Measurements from ENCODE around the gene PEX5L.
"Not testable (repeated sequence)": the region's sequence is repeated elsewhere in the genome, so short reads cannot be mapped to it uniquely, and the experiment has no call there.

The PEX5L gene

GRCh38 chr3:179796421-179796820, 240.3 kb downstream of the PEX5L start:
- no peak for DNase-seq (ENCODE audit: insufficient read length)
- FAIRE-seq, result no peak
- TF ChIP-seq POLR2A (IDR thresholded peaks at IDR 0.05; ENCODE audit: low read depth, low read length) (no peak), POLR2AphosphoS5 (IDR thresholded peaks at IDR 0.05; ENCODE audit: low read depth, low read length) (no peak), TAF1 (IDR thresholded peaks at IDR 0.05; ENCODE audit: borderline replicate concordance, low read depth, low read length) (no peak)

GRCh38 chr3:179794355-179794754, 242.4 kb downstream of the PEX5L start:
- no peak for DNase-seq (ENCODE audit: insufficient read length)
- no peak for FAIRE-seq
- TF ChIP-seq TAF1 (IDR thresholded peaks at IDR 0.05; ENCODE audit: borderline replicate concordance, low read depth, low read length), result no peak
- no peak for TF ChIP-seq POLR2AphosphoS5 (IDR thresholded peaks at IDR 0.05; ENCODE audit: low read depth, low read length)
- TF ChIP-seq POLR2A (IDR thresholded peaks at IDR 0.05; ENCODE audit: low read depth, low read length), result no peak

- no peak for TF ChIP-seq TAF1 (IDR thresholded peaks at IDR 0.05; ENCODE audit: borderline replicate concordance, low read depth, low read length)
- no peak for TF ChIP-seq POLR2A (IDR thresholded peaks at IDR 0.05; ENCODE audit: low read depth, low read length)
- TF ChIP-seq POLR2AphosphoS5 (IDR thresholded peaks at IDR 0.05; ENCODE audit: low read depth, low read length), result no peak
- DNase-seq (ENCODE audit: insufficient read length), result no peak
- FAIRE-seq, result no peak
These were observed 244.9 kb downstream of the PEX5L start for GRCh38 chr3:179791793-179792192.

GRCh38 chr3:179788996-179789395, 247.7 kb downstream of the PEX5L start:
- FAIRE-seq (no peak), DNase-seq (ENCODE audit: insufficient read length) (no peak)
- TF ChIP-seq POLR2AphosphoS5 (IDR thresholded peaks at IDR 0.05; ENCODE audit: low read depth, low read length), result no peak
- no peak for TF ChIP-seq TAF1 (IDR thresholded peaks at IDR 0.05; ENCODE audit: borderline replicate concordance, low read depth, low read length)
- no peak for TF ChIP-seq POLR2A (IDR thresholded peaks at IDR 0.05; ENCODE audit: low read depth, low read length)

GRCh38 chr3:179782841-179783240, 253.9 kb downstream of the PEX5L start:
- FAIRE-seq; DNase-seq (ENCODE audit: insufficient read length): not testable (repeated sequence)

- DNase-seq (ENCODE audit: insufficient read length), result no peak
- TF ChIP-seq POLR2AphosphoS5 (IDR thresholded peaks at IDR 0.05; ENCODE audit: low read depth, low read length), result no peak
- TF ChIP-seq TAF1 (IDR thresholded peaks at IDR 0.05; ENCODE audit: borderline replicate concordance, low read depth, low read length), result no peak
- TF ChIP-seq POLR2A (IDR thresholded peaks at IDR 0.05; ENCODE audit: low read depth, low read length), result no peak
- FAIRE-seq, result no peak
These were observed 261.2 kb downstream of the PEX5L start for GRCh38 chr3:179775416-179776122.

- DNase-seq (ENCODE audit: insufficient read length), result no peak
- TF ChIP-seq POLR2AphosphoS5 (IDR thresholded peaks at IDR 0.05; ENCODE audit: low read depth, low read length) (no peak), TAF1 (IDR thresholded peaks at IDR 0.05; ENCODE audit: borderline replicate concordance, low read depth, low read length) (no peak), POLR2A (IDR thresholded peaks at IDR 0.05; ENCODE audit: low read depth, low read length) (no peak)
- FAIRE-seq, result no peak
These were observed 264.4 kb downstream of the PEX5L start for GRCh38 chr3:179772297-179772696.

- TF ChIP-seq POLR2A (IDR thresholded peaks at IDR 0.05; ENCODE audit: low read depth, low read length) (no peak), POLR2AphosphoS5 (IDR thresholded peaks at IDR 0.05; ENCODE audit: low read depth, low read length) (no peak)
- FAIRE-seq, result no peak
- DNase-seq (ENCODE audit: insufficient read length), result no peak
These were observed 264.9 kb downstream of the PEX5L start for GRCh38 chr3:179771797-179772196.

- no peak for DNase-seq (ENCODE audit: insufficient read length)
- no peak for FAIRE-seq
- no peak for TF ChIP-seq POLR2A (IDR thresholded peaks at IDR 0.05; ENCODE audit: low read depth, low read length)
- TF ChIP-seq TAF1 (IDR thresholded peaks at IDR 0.05; ENCODE audit: borderline replicate concordance, low read depth, low read length), result no peak
- TF ChIP-seq POLR2AphosphoS5 (IDR thresholded peaks at IDR 0.05; ENCODE audit: low read depth, low read length), result no peak
These were observed 267.1 kb downstream of the PEX5L start for GRCh38 chr3:179769411-179770247.

- TF ChIP-seq POLR2AphosphoS5 (IDR thresholded peaks at IDR 0.05; ENCODE audit: low read depth, low read length) (no peak), POLR2A (IDR thresholded peaks at IDR 0.05; ENCODE audit: low read depth, low read length) (no peak), TAF1 (IDR thresholded peaks at IDR 0.05; ENCODE audit: borderline replicate concordance, low read depth, low read length) (no peak)
- DNase-seq (ENCODE audit: insufficient read length) (no peak), FAIRE-seq (no peak)
These were observed 268.7 kb downstream of the PEX5L start for GRCh38 chr3:179768080-179768479.

GRCh38 chr3:179766416-179767133, 270.2 kb downstream of the PEX5L start:
- no peak for DNase-seq (ENCODE audit: insufficient read length)
- no peak for TF ChIP-seq POLR2AphosphoS5 (IDR thresholded peaks at IDR 0.05; ENCODE audit: low read depth, low read length)
- no peak for TF ChIP-seq TAF1 (IDR thresholded peaks at IDR 0.05; ENCODE audit: borderline replicate concordance, low read depth, low read length)
- TF ChIP-seq POLR2A (IDR thresholded peaks at IDR 0.05; ENCODE audit: low read depth, low read length), result no peak
- no peak for FAIRE-seq
